GM21447 (cell line): ENCODE data around the gene RBM4B.

Source experiments
- ATAC-seq: cut with Tn5 transposase; IDR thresholded peaks from one replicate; pipeline ENCODE4 v1.9.1; 2021; ENCODE audit not compliant: unreplicated experiment

Gene RBM4B

DNA sequence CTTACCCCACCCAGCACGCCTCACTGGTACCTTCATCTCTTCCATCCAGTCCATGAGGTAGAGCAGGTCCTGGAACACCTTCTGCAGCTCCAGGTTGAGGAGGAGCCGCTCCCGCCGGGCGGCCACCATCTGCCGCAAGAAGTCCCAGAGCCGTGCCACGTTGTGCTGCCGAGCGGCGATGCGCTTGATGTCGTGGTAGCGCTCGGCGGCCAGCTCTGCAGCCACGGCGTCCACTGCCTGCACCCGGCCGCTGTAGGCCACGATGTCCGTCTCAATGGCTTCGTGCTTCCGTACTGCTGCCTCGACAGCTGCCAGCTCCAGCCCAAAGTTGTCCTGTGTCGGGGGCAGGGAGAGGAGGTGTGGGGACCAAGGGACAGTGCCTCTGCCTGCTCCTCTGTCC is 29.8 kb upstream of the RBM4B start:
- ATAC-seq, result no peak

DNA sequence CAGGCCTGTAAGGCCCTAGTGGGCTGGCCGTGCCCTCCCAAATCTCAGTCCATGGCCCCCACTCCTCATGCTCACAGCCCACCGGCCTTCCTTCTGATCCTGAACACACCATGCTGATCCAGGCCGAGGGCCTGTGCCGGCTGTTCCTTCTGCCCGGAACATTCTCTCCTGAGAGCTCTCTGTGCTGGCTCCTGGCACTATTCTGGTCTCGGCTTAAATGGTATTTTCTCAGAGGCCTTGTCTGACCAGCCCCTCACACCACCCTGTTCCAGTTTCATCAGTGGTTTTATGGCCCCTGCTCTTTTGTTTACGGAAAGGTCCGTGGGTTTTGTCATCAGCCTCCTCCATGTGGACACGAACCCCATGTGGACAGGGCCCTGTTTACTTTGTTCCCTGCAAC is 29.3 kb upstream of the RBM4B start:
- no peak for ATAC-seq

DNA sequence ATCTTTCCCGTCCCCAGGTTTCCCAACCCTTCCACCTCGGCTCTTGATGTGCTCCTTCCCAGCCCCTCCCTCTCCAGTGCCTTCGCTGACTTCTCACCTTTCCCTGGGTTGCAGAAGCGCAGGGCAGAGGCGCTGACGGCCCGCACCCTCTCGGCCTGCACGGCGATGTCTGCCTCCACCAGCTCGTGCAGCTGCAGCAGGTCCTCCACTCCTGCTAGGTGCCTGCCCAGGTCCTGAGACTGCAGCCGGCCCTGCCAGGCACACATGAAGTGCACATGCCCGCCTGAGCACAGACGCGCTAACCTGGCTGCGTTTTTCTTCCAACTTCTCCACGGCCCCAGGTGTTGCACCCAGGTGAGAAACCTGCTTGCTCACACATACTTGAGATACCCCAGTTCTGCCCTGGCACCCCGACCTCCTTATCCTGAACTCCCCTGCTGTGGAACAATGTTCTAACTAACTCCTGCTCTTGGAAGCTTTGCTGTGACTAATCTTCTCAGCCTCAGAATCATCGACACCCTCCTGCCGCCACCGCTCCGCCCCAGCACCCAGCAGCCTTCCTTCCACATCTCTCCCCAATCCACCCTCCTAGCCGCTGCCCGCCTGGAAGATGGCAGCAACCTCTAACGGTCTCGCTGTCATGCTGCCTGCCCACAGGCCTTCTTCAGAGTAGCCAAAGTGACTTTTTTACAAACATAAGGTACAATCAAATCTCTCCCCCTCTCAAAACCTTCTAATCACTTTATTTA is 28.1 kb upstream of the RBM4B start:
- no peak for ATAC-seq

DNA sequence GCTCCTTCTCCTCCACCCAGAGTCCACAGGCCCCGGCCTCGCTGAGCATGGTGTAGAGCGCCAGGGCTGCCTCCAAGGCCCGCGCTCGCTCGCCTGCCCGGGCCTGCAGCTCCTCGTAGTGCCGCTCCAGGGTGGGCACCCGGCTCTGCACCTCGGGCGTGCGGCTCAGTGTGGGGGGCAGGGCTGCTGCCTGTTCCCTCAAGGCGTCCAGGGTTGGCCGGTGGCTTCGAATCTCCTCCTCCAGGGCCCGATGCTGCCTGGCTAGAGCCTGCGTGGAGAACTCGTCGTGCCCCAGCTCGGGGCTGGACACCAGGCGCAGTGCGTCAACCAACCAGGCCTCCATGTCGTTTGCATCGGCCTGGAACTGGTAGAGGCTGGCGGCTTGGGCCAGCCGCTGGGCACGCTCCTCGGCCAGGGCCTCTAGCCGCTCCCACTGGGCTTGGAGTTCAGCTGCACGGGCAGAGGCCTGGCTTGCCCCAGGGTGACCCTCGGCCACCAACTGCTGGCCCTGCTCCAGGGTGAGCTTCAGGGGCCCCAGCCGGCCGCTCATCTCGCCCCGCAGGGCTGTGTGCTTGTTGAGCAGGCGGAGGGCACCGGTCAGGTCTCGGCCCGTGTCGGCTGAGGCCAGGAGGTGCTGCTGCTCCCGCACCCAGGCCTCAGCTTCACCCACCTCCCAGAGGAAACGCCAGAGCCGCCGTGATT is 27.1 kb upstream of the RBM4B start:
- ATAC-seq, result no peak

DNA sequence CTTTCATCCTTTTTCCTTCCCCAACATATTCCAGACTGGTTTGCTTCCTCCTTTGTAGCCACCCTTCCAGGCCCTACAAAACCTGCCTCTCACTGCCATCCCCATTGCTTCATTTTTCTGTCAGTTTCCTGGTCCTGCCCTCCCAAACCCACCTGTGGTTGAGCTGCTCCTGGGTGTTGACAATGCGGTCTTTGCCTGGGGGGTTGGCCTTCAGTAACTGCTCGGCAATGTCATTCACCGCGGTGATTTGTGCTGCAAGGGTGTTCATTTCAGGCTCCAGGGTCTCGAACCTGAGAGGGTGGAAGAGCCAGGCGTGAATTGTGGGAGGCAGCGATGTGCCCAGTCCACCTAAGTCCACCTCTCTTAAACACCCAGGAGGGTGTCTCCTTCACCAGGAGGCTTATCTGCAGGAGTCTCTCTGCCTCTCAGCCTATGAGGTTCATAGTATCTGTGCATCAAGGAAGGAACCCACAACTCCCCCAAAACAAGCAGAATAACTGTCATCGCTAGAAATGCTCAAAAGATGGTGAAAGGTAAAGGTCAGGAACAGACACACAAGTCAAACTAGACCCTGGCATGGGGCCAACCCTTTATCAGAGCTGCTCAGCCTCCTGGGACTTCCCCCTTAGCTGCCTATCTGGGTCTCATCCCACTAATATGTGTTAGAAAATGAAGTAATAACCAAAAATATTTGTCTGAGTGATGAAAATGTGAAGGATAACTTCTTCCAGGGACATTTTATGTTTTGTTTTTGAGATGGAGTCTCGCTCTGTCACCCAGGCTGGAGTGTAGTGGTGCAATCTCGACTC is 23.9 kb upstream of the RBM4B start:
- no peak for ATAC-seq

DNA sequence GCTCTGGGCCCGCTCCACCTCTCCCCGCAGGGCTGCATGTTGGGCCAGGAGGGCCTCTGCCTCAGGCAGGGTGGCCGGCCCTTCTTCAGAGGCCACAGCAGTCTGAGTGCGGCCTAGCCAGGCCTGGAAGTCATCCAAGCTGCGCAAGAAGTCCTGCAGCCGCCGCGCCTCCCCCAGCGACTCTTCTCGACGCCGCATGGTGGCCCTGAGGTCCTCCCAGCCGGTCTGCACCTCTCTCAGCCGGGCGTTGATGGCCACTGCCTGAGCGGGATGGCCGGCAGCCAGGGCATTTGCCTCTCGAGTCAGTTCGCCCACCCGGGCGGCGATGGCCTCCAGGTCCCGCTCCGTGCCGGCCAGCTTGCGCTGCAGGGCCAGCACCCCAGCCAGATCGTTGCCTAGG is 23.1 kb upstream of the RBM4B start:
- ATAC-seq, result no peak

DNA sequence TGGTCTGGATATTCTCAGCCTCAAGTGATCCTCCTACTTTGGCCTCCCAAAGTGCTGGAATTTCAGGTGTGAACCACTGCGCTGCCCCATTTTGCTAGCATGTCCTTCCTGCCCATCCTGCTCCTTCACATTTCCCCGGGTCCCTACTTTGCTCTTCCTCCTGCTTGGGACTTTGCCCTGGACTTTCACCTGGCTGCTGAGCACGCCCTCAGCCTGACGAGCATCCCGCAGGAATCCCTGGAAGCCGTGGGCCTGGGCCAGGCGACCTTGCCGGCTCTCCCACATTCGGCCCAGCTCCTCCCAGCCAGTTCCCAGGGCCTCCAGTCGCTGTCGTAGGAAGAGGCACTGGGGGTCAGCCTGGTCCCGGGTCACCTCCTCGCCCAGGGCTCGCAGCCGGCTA is 22.6 kb upstream of the RBM4B start:
- ATAC-seq, result no peak

DNA sequence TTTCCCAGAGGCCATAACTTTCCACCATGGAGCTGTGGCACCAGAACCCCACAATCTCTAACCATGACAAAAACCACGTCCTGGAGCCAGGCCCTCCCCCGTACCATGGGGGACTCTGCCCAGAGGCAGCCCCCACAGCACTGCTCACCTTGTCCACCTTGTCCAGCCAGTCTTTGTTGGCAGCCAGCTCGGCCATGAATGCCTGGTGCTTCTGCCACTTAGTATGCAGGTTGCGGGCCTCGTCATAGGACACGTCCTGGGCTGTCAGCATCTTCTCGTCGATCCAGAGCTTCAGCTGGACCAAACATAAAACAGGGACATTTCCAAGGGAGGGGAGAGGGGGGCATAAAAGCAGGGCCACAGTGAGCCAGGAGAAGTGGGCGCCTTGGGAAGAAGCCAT is 20.8 kb upstream of the RBM4B start:
- no peak for ATAC-seq

DNA sequence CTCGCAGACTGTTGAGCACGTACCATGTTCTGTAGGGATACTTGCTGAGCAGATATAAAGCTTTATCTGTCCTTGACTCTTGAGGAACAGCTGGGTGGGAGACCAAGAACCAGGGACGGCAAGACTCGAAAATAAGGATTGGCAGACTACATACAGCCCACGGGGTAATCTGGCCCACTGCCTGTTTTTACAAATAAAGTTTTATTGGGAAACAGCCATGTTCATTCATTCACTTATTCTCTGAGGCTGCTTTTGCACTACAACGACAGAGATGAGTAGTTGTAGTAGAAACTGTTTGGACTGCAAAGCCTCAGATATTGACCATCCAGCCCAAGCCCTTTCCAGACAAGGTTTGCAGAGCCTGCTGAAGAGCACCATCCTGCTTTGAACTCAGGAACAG is 20.3 kb upstream of the RBM4B start:
- no peak for ATAC-seq

DNA sequence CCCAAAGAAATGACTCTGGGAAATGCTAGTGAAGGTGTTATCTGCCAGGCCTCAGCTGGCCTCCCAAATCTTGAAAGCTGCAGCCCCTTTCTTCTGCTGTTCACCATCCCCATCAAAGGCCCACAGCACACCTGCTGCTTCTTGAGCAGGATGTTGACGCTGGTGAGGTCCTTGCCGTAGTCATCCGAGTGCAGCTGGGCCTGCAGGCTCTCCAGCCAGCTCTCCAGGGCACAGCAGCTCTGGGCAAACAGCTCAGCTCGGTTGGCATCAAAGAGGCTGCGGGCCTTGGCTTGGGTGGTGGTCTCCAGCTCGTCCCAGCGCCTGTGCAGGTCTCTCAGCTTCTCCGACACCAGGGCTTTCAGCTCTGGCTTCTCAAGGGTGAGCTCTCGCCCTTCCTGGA is 18.5 kb upstream of the RBM4B start:
- ATAC-seq, result no peak

DNA sequence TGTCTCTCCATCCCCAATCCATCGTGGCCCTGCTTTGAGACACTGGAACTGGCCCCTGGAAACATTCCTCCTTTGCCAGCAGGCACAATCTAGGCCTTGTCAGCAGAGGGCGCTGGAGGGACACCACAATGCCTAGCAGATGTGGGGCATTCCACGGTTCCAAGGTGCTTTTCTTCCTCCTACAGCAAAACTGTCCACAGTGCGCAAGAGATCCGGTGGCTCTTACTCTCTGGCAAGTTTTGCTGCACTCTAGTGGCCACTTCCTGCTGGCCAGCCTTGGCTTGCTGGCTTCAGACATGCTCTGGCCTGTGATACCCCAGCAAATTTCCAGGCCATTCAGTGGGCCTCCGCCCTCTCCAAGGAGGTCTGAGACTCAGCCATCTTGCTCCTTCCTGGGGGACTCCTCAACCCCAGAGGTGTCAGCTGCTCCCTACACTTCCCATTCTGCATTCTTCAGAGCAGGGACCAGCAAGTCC is 17.1 kb upstream of the RBM4B start:
- no peak for ATAC-seq

DNA sequence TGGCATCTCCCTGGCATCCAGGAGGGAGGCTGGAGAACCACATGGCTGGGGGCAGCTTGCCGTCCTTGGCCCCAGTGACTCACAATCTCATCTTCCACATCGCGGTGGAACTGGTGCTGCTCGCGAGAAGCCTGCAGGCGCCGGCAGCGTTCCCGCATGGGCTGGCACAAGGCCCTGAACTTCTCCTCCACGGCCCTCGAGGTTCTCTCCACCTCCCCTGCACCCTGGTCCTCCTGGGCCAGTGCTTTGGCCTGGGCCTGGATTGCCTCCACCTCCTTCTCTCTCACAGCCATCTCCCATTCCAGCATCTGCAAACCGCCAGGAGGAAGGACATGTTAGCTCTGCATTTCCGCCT is 16.3 kb upstream of the RBM4B start:
- ATAC-seq, result no peak

DNA sequence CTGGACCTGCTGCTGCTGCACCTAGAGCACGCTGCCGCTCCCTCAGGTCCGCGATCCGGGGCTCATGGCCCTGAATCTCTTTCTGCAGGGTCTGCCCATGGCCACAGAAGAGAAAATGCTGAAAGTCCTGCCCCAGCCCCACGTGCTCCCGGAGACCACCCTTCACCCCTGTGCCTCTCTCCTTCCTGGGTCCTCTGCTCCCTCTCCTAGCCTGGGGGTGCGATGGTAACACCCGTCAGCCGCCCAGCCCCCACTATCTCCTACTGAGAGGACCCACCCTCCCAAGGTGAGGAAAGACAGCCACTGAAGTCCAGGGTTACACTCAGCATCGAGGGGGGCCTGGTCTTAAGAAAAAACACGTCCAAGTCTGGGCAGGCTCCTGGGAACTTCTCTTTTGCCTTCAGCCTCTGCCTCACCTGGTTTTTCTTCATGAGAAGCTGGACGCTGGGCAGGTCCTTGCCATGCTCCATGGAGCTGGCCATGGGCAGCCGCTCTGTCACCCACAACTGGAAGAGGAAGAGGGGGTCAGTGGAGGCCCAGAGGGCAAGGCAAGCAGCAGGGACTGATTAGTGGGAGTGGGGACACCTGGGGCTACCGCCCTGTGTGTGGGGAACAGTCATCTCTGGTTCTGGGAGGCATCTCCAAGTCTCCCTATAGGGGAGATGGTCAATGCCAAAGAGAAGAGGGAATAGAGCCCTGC is 15.8 kb upstream of the RBM4B start:
- ATAC-seq, result no peak

DNA sequence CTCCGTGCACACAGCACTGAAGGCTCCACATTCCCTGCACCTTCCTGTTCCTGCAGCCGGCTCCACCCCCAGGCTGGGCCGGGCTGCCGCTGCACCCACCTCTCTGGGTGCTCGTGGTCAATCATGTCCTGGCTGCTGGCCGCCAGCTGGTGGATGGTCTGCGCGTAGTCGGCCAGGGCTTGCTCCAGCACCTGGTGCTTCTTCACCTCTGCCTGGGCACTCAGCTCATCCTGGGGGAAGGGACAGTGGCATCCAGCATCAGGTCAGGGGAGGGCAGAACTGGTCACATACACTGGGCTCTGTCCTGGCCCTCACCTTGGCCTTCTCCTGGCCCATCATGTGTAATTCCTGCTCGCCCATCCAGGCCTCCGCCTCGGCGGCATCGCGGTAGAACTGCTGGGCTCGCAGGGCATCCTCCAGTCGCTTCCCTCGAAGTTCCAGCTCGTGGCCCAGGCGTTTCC is 15.2 kb upstream of the RBM4B start:
- ATAC-seq, result no peak

DNA sequence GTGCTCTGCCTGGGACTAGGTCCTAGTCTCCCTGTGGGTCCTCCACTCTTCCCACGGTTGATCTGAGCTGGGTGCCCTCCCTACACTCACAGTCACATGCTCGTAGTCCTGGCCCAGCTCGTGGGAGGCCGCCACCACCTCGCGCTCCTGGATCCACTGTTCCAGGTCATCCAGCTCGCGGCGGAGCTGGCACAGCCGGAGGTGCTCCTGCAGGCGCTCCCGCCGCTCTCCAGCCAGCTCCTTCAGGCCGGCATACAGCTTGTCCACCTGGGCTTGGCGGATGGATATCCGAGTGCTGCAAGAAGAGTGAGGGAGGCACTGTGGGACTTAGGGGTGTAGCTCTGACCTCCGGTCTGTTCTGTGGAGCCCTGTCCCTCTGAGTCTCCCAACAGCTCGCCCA is 14.8 kb upstream of the RBM4B start:
- ATAC-seq, result no peak

DNA sequence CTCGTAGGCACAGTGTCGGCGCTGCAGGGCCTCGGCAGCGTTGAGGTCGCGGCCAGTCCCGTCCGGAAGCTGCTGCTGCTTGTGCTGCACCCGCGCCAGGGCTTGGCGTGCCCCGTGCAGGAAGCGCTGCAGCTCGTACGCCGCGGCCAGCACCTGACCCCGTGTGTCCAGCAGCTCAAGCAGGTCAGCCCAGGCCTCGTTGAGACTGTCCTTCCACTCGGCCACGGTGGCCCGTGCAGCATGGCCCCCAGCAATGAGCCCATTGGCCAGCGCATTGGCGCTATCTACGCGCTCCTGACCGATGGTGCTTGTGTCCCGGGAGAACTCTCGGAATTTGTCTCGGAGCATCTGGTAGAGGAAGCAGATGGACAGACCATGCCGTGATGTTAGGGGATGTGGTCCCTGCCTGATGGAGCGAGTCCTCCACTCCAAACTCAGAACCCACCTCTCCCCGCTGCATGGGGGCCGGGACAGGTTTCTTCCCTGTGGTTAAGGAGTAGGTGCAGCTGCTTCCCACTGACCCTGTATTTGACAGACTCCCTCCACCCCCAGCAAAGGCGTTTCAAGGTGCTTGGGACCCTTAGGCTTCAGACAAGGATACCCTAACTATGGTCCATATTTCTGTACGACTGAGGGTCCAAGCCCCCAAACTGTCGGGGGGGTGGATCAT is 13.8 kb upstream of the RBM4B start:
- ATAC-seq, result no peak

DNA sequence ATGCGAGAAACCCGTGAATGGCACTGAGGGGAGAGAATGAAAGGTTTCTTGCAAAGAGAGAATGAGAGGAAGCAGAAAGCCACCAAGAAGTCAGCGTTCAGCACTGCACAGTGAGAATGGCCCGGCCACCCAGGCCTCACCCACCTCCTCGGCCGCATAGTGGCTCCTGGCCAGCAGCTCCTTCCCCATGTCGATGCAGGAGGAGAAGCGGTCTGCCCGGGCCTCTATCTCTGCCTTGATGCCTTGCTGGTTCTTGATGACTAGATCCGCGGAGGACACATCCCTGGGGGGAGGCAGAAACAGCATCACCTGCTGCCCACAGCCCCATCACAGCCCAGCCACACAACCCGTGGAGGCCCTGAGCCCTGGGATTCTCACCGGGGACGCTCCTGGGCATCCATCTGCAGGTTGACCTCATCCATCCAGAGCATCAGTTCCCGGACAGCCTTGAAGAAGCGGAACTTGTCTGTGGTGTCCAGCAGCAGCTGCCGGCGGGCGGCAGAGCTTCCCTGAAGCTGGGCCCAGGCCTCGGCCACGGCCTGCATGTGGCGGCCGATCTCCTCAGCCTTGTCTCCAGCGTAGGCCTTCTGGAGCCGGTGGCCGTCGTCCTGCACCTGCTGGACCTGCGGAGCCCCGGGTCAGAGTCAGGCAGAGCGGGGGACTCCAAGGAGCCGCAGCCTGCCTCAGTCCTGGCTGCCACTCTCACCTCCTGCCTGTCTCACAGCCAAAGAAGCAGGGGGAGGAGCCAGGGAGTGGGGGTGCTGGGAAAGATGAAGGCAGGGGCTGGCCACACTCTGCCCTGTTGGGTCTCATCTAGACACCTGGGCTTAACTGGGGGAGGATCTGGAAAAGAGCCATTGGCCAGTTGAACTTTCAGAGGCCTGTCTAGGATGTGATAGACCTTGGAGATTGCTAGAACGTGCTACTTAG is 12.2 kb upstream of the RBM4B start:
- no peak for ATAC-seq

DNA sequence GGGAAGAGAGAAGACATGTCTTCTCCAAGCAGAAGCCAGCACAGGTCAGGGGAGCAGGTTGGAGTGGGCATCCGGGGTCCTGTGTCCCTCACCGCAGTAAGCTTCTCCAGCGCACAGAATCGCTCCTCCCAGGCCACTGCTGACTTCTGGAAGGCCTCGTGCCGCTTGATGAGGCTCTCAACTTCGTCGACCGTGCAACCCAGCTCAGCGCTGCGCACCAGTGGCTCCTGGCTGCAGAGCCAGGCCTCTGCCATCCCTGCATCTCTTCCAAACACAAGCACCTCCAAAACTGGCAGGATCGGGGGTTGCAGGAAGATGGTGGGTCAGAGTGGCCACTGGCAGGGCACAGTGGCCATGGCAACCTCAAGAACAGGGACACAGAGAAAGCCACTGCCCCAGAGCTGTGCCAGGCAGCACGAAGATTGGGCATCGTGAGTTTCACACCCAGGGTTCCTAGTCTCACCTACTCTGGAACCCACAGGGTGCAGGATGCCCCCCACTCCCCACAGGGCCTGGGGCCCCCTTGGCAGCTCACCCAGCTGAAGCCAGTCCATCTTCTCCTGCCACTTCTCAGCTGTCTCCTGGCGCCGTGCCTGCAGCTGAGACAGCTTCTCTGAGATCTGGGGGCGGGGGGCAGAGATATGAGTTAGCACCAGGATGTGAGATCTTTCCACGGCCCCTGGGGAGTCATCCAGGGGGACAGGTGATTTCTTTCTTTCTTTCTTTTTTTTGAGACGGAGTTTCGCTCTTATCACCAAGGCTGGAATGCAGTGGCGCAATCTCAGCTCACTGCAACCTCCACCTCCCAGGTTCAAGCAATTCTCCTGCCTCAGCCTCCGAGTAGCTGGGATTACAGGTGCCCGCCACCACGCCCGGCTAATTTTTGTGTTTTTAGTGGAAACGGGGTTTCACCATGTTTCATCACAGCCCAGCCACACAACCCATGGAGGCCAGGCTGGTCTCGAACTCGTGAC is 11.2 kb upstream of the RBM4B start:
- ATAC-seq, result no peak
